Epithelial cell of proximal tubule (primary cell): ENCODE data around the gene MALRD1. TPM values are rescaled to one million over a fixed set of nuclear protein-coding genes. Genes with fewer than 3 reads are reported as not detected.

Experiments used
- DNase-seq: peaks from one replicate; pipeline ENCODE4 v3.0.0-alpha.2; 2011; ENCODE audit warnings: low read depth
- H3K4me3 ChIP-seq: 2 replicates; pipeline ENCODE4 v1.5.1; 2011; ENCODE audit warnings: low read depth, mild to moderate bottlenecking, low read length
- total RNA-seq: library from RNA; depleted of rRNA; stranded (reverse); fragments of >200 nt; gene quantifications from 2 replicates; pipeline ENCODE4 v1.2.3, GENCODE V29; 2015
- TF ChIP-seq, protein P1 (sequence below): conservative IDR thresholded peaks from 2 replicates; pipeline ENCODE4 v1.5.1; 2012; ENCODE audit warnings: low read depth, mild to moderate bottlenecking, low read length

The MALRD1 gene
- total RNA-seq, 1 donor from 2014 or later: 0.06 TPM

DNA sequence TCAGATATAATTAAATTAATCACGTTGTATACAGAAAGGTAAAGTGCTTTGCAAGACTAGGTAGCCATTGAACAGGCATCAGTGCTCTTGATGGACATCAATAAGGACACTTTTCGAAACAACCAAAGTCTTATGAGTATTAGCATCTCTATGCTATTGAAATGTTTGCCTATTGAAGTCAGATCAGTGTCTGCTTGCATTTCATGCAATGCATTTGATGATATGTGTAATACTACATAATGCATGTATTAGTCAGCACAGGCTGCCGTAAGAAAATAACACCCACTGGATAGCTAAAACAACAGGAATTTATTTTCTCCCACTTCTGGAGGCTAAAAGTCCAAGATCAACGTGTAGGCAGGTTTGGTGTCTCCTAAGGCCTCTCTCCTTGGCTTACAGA, 558.4 kb downstream of the MALRD1 start:
- TF ChIP-seq, protein P1, sequence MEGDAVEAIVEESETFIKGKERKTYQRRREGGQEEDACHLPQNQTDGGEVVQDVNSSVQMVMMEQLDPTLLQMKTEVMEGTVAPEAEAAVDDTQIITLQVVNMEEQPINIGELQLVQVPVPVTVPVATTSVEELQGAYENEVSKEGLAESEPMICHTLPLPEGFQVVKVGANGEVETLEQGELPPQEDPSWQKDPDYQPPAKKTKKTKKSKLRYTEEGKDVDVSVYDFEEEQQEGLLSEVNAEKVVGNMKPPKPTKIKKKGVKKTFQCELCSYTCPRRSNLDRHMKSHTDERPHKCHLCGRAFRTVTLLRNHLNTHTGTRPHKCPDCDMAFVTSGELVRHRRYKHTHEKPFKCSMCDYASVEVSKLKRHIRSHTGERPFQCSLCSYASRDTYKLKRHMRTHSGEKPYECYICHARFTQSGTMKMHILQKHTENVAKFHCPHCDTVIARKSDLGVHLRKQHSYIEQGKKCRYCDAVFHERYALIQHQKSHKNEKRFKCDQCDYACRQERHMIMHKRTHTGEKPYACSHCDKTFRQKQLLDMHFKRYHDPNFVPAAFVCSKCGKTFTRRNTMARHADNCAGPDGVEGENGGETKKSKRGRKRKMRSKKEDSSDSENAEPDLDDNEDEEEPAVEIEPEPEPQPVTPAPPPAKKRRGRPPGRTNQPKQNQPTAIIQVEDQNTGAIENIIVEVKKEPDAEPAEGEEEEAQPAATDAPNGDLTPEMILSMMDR: no peak
- DNase-seq: no peak
- no peak overlapping the region for H3K4me3 ChIP-seq

DNA sequence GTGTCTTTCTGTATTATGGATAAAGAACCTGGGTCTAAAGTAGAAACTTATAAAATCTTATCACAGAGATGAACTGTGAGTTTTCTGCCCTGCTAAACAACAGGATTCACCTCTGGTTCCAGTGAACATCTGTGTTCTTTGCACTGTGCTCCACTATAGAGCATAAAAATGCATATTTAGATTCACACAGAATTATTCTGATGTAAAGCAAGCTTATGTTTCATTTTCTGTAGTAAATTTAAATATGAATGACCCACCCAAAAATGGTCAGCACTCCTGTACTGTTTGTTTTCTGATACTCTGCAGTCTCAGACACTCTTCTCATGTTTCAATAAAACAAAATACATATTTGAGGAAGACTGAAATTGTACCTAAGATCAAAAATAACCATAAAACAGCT, 563.2 kb downstream of the MALRD1 start:
- no peak overlapping the region for H3K4me3 ChIP-seq
- no peak for DNase-seq
- TF ChIP-seq, protein P1: no peak

DNA sequence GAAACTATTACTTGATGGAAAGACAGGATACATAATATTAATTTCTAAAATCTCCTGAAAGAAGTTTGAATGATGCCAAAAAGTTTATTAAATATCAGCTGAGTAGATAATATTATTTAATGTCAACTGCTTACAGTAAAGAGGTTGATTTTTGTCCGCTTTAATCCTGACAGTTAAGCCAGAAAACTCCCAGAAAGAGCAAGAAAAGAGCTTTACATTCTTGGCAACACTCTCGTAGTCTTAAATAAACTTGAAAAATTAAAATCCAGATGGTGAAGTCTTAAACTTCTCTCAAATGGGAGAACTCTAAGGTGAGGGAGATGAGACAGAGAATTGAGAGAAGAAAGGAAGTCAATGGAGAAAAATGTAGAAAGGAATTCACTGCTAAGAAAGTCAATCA, 568.4 kb downstream of the MALRD1 start:
- TF ChIP-seq, protein P1: no peak
- no peak for DNase-seq

DNA sequence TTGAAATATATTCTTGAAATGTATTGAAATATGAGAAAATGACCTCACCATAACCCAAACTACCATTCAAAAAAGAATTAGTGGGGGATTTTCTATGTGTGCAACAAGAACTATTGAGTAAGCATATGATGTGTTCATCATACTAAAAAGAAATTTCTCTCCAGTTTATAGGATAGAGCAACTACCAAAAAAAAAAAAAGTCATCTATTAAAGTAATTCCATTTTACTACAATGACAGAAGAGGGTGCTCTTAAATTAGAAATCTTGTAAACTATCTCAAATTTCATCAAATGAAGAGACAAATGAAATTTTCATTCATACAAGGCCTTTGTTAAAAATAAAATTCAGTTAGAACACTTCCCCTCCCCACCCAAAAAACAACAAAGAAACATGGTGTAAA, 572.2 kb downstream of the MALRD1 start:
- TF ChIP-seq, protein P1: no peak
- no peak for DNase-seq
- no peak overlapping the region for H3K4me3 ChIP-seq

More for the DNA sequence above, 568.4 kb downstream of the MALRD1 start:
- H3K4me3 ChIP-seq: no peak overlapping the region

DNA sequence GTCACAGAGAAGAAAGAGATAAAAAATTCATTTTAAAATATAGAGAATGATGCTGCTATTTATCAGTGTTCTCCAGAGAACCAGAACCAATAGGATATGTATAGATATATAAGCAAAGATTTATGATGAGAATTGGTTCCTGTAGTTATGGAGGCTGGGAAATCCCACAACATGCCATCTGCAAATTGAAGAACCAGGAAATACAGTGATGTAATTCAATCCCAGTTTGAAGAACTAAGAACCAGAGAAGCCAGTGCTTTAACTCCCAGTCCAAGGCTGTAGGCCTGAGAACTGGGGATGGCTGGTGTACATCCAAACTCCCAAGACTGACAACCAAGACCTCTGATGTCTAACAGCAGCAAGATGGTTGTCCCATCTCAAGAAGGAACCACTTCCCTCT, 574.7 kb downstream of the MALRD1 start:
- H3K4me3 ChIP-seq: no peak overlapping the region
- TF ChIP-seq, protein P1: no peak

DNA sequence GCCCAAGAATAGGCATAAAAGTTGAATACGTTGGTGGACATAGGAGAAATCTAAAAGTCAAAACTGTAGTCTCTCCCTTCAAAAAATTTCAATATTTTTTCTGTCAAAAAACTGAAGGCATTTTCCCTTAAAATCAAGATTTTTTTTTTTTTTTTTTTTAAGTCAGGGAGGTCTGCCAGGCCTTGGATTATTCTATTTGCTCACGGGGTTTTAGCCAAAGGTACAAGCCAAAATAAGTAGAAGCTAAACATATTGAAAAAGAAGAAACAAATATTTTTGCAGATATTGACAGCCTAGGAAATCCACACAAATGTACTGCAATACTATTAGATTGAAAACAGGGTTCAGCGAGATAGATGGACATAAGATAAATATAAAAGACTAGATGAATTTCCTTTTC, 577.6 kb downstream of the MALRD1 start:
- H3K4me3 ChIP-seq: no peak overlapping the region
- DNase-seq: no peak
- TF ChIP-seq, protein P1: no peak

More for the DNA sequence above, 574.7 kb downstream of the MALRD1 start:
- DNase-seq: no peak

DNA sequence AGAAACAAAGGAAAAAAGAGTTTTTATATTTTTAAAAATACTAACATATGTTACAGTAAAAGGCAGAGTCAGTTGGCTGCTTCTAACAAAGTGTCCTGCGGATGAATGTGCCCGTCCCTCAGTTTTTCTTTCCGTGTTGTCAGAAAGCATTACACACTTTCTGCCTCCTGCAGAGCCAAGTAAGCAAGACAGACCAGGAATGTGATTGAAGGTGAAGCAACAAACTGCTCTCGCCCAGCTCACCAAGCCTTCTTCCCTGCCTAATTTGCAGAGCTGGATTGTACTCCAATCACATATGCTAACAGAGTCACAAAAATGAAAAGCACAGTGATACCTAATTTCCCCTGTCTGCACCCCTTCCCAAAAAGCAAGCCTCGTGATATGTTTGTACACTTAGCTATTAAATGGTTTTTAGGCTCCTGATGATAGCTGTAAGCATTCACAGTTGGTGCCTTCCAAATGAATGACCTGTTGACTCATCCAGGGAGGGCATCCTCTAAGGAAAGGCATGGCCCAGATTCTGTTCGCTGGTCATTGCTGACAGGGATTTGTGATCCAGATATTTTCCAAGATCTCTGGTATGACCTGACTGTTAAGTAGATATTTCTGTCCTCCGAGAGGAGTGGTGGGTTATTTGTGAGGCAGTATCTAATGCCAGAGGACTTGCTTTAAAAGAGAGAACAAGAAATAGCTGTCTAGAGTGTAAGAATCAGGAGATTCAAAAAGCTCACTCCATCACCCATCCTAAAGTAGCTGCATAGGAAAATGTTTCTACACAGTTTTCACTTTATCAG, 580.4 kb downstream of the MALRD1 start:
- TF ChIP-seq, protein P1: no peak
- DNase-seq: no peak
- no peak overlapping the region for H3K4me3 ChIP-seq
